ENCODE data around the gene TFCP2L1. TPM values are rescaled to one million over a fixed set of nuclear protein-coding genes. Genes with fewer than 3 reads are reported as not detected.

TFCP2L1 gene
- total and polyA plus RNA-seq, 8 donors, result 2.0 to 7.7 (median 4.5) TPM

DNA sequence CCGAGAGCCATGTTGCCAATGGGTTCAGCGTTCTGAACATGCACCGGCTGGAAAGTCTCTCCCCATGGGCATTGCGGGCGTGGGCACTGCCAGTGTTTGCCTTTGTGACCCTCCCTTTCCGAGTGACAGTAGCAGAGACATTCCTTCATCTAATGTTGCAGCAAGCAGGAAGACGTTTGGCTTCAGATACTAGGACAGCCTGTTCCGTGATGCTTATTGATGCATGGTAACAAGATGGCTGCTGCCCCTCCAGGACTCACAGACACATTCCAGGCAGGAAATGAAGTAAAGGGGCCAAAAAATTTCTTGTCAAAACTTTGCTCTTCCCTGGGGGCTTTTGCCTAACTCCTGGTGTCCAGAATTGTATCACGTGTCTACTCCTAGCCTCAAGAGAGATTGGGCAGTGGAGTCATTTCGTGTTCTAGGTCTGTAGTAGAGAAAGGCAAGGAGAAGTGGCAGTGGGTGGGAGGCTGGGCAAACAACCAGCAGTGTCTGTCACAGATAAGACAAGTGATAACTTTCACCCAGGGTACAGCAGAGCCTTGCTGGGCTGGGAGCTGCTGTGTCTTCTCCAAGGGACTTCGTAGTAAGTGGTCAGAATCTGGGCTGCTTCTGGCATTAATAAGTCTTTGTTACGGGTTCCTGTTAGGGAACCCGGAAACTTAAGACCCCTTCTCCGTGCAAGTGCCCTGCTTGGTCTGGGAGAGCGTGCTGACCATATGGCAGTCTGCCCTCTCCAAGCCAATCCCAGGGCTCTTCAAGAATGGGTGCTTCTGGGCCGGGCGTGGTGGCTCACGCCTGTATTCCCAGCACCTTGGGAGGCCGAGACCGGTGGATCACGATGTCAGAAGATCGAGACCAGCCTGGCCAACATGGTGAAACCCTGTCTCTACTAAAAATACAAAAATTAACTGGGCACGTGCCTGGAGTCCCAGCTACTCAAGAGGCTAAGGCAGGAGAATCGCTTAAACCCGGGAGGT, 93.5 kb downstream of the TFCP2L1 start:
- intact Hi-C loops (cut with DNase I), result no loop called here
- no peak overlapping the region for H3K27ac ChIP-seq
- no peaks in the 10 kb centered on the region for H3K4me1 ChIP-seq
- WGBS, 2 donors, result 82 to 95% methylated on average over 24 to 25 of the region's 25 CpGs
- TF ChIP-seq, protein P1, sequence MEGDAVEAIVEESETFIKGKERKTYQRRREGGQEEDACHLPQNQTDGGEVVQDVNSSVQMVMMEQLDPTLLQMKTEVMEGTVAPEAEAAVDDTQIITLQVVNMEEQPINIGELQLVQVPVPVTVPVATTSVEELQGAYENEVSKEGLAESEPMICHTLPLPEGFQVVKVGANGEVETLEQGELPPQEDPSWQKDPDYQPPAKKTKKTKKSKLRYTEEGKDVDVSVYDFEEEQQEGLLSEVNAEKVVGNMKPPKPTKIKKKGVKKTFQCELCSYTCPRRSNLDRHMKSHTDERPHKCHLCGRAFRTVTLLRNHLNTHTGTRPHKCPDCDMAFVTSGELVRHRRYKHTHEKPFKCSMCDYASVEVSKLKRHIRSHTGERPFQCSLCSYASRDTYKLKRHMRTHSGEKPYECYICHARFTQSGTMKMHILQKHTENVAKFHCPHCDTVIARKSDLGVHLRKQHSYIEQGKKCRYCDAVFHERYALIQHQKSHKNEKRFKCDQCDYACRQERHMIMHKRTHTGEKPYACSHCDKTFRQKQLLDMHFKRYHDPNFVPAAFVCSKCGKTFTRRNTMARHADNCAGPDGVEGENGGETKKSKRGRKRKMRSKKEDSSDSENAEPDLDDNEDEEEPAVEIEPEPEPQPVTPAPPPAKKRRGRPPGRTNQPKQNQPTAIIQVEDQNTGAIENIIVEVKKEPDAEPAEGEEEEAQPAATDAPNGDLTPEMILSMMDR (IDR thresholded peaks at IDR 0.05), result no peak
- FAIRE-seq (no peak), DNase-seq (peak in 1 of 6 donors; percentile 24), ATAC-seq (no peak)
- H3K4me3 ChIP-seq, result no peak overlapping the region
- H3K36me3 ChIP-seq, result no peaks in the 10 kb centered on the region
- H3K9me3 ChIP-seq, result no peaks in the 10 kb centered on the region
- no peaks in the 10 kb centered on the region for H3K27me3 ChIP-seq

- FAIRE-seq (no peak), ATAC-seq (no peak), DNase-seq (peak in 1 of 6 donors; percentile 28)
- intact Hi-C loops (cut with DNase I), result no loop called here
- H3K9me3 ChIP-seq, result no peaks in the 10 kb centered on the region
- TF ChIP-seq, protein P1 (IDR thresholded peaks at IDR 0.05), result no peak
- no peak overlapping the region for H3K27ac ChIP-seq
- no peaks in the 10 kb centered on the region for H3K36me3 ChIP-seq
- H3K4me1 ChIP-seq, result peaks cover 0 to 3% (median 0%) of the 10 kb centered on the region in 3 donors
- no peak overlapping the region for H3K4me3 ChIP-seq
- no peaks in the 10 kb centered on the region for H3K27me3 ChIP-seq
- WGBS, 2 donors, result 67 to 71% methylated on average over 7 of the region's 7 CpGs
These were observed 95.2 kb downstream of the TFCP2L1 start for GRCh38 chr2:121189661-121190381.

DNA sequence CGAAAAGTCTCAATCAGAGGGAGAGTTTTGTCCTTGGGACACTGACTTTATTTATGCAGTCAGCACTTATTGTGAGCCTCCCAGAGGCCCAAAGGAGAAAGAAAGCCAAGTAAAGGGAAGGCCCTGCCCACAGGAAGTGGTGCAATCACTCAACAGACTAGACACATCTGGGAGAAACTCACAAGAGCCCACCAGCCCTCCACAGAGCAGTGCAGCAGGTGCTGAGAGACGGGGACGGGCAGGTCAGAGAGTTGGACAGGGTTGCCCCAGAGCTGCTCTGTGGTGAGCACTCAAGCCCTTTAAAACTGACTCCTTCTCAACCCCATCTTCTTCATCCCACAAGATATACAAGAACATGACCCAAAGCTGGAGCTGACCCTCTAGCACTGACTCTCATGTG, 96.0 kb downstream of the TFCP2L1 start:
- no peak for DNase-seq
- no peaks in the 10 kb centered on the region for H3K36me3 ChIP-seq
- H3K4me3 ChIP-seq, result no peak overlapping the region
- H3K27ac ChIP-seq, result no peak overlapping the region
- no peaks in the 10 kb centered on the region for H3K9me3 ChIP-seq
- WGBS, 2 donors, result 91 to 95% methylated on average over 3 of the region's 3 CpGs
- peak in 2 of 4 donors; percentile 19 to 36 for ATAC-seq
- no peaks in the 10 kb centered on the region for H3K27me3 ChIP-seq
- no peak for FAIRE-seq
- H3K4me1 ChIP-seq, result peaks cover 0 to 3% (median 0%) of the 10 kb centered on the region in 3 donors
- TF ChIP-seq, protein P1 (IDR thresholded peaks at IDR 0.05), result no peak
- intact Hi-C loops (cut with DNase I), result no loop called here

DNA sequence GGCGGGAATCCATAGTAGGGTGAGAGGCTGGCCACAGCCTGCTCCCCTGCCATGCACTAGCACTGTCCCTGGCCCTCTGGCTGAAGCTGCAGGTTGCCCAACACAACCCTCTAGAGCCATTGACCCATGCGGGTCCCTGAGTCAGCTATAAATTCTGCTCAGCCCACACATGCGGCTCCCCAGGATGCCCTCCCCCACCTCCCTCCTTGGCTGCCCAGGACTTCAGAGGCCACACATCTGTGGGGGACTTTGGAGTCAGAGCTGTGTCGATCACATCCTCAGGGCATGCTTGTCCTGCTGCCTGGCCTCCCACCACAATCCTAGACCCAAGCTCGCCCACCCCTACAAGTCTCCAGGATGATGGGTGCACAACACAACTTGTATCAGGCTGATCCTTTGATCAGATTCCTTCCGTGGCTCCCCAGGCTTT, 97.0 kb downstream of the TFCP2L1 start:
- H3K27me3 ChIP-seq, result no peaks in the 10 kb centered on the region
- H3K27ac ChIP-seq, result no peak overlapping the region
- no peaks in the 10 kb centered on the region for H3K9me3 ChIP-seq
- FAIRE-seq, result no peak
- peak in 1 of 6 donors; percentile 29 for DNase-seq
- H3K36me3 ChIP-seq, result no peaks in the 10 kb centered on the region
- 67 to 79% methylated on average over 6 of the region's 6 CpGs for WGBS, 2 donors
- ATAC-seq, result no peak
- TF ChIP-seq, protein P1 (IDR thresholded peaks at IDR 0.05), result no peak
- H3K4me1 ChIP-seq, result peaks cover 0 to 3% (median 0%) of the 10 kb centered on the region in 3 donors
- no peak overlapping the region for H3K4me3 ChIP-seq
- intact Hi-C loops (cut with DNase I), result no loop called here

Measured in pancreas (tissue), 10 donors.